ENCODE results near the gene TMEM106C.

Gene TMEM106C

GRCh38 chr12:47930634-47931033 is 32.8 kb upstream of the TMEM106C start:
- WGBS, 2 donors (ENCODE audit: extremely low coverage in 2 of 2, insufficient read length in 2 of 2, insufficient replicate concordance in 1 of 2) = no CpG with 5 or more reads among the region's 5 CpGs
- Histone ChIP-seq H3K9me3 (replicated peaks in 1 of 2; ENCODE audit: control insufficient read depth in 2 of 2, insufficient read depth in 1 of 2, low read depth in 1 of 2, low read length in 2 of 2) (peaks cover 0 to 4% of the 10 kb centered on the region in 2 donors), H4K91ac (ENCODE audit: low read depth, low read length, poor library complexity) (no peak overlapping the region), H4K8ac (ENCODE audit: low read depth, low read length) (no peak overlapping the region), H3K4me2 (ENCODE audit: insufficient read depth, low read length, poor library complexity, severe bottlenecking) (no peak overlapping the region), H3K4ac (ENCODE audit: low read length) (no peak overlapping the region), H2AFZ (ENCODE audit: low read length) (no peak overlapping the region), H3K18ac (ENCODE audit: low read length) (no peak overlapping the region), H3K27me3 (ENCODE audit: control insufficient read depth in 3 of 3, insufficient read depth in 3 of 3, low read depth in 1 of 3, low read length in 3 of 3) (peaks cover 0 to 59% (median 2%) of the 10 kb centered on the region in 3 experiments), H3K36me3 (replicated peaks in 1 of 2; ENCODE audit: control insufficient read depth in 2 of 2, insufficient read depth in 2 of 2, low read length in 2 of 2) (no peaks in the 10 kb centered on the region), H2BK120ac (ENCODE audit: low read depth, low read length) (no peak overlapping the region), H3K27ac (replicated peaks; ENCODE audit: low read length) (no peak overlapping the region), H2BK5ac (ENCODE audit: low read length) (no peak overlapping the region), H3K14ac (ENCODE audit: low read length) (no peak overlapping the region), H3K4me1 (ENCODE audit: control insufficient read depth in 2 of 2, insufficient read depth in 1 of 2, low read depth in 1 of 2, low read length in 2 of 2) (no peaks in the 10 kb centered on the region), H2BK12ac (ENCODE audit: low read length) (no peak overlapping the region), H3K23ac (ENCODE audit: low read depth, low read length, poor library complexity) (no peak overlapping the region), H2BK15ac (ENCODE audit: low read length) (no peak overlapping the region), H3K9ac (ENCODE audit: low read depth, low read length, poor library complexity) (no peak overlapping the region), H2AK5ac (ENCODE audit: low read depth, low read length) (no peak overlapping the region), H3K79me1 (ENCODE audit: low read depth, low read length) (no peaks in the 10 kb centered on the region), H3K4me3 (ENCODE audit: low read length in 2 of 2) (no peak overlapping the region)
- no peak for DNase-seq (ENCODE audit: low spot score)

DNA sequence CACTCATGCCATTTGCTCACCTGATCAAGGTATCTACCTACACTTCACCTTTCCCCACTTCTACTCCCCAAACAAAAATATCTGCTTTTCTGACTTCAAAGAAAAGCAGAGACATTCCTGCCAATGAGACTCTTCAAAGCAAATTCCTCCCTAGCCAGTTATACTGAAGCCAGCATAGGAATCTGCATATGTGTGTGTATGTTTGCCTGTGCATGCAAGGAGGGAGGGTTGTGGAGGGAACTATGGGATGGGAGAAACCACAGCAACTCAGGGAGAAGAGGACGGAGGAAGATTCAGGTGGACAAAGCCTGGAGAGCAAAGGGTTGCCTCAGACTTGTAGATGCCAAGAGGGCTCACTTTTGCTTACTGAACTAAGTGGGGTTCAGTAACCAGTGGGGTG is 32.2 kb upstream of the TMEM106C start:
- H3K27me3 ChIP-seq (ENCODE audit: control insufficient read depth in 3 of 3, insufficient read depth in 3 of 3, low read depth in 1 of 3, low read length in 3 of 3) = peaks cover 0 to 57% (median 2%) of the 10 kb centered on the region in 3 experiments
- H3K9ac ChIP-seq (ENCODE audit: low read depth, low read length, poor library complexity) = no peak overlapping the region
- no peak overlapping the region for H4K91ac ChIP-seq (ENCODE audit: low read depth, low read length, poor library complexity)
- H3K14ac ChIP-seq (ENCODE audit: low read length) = no peak overlapping the region
- no peak overlapping the region for H2AFZ ChIP-seq (ENCODE audit: low read length)
- no peak overlapping the region for H3K4ac ChIP-seq (ENCODE audit: low read length)
- no peak overlapping the region for H3K4me2 ChIP-seq (ENCODE audit: insufficient read depth, low read length, poor library complexity, severe bottlenecking)
- no peaks in the 10 kb centered on the region for H3K4me1 ChIP-seq (ENCODE audit: control insufficient read depth in 2 of 2, insufficient read depth in 1 of 2, low read depth in 1 of 2, low read length in 2 of 2)
- H2BK120ac ChIP-seq (ENCODE audit: low read depth, low read length) = no peak overlapping the region
- no CpG with 5 or more reads among the region's 1 CpG for WGBS, 2 donors (ENCODE audit: extremely low coverage in 2 of 2, insufficient read length in 2 of 2, insufficient replicate concordance in 1 of 2)
- H3K9me3 ChIP-seq (replicated peaks in 1 of 2; ENCODE audit: control insufficient read depth in 2 of 2, insufficient read depth in 1 of 2, low read depth in 1 of 2, low read length in 2 of 2) = peaks cover 0 to 4% of the 10 kb centered on the region in 2 donors
- no peak overlapping the region for H4K8ac ChIP-seq (ENCODE audit: low read depth, low read length)
- no peak overlapping the region for H2BK12ac ChIP-seq (ENCODE audit: low read length)
- no peak overlapping the region for H2BK15ac ChIP-seq (ENCODE audit: low read length)
- DNase-seq (ENCODE audit: low spot score) = no peak
- H2BK5ac ChIP-seq (ENCODE audit: low read length) = no peak overlapping the region
- H3K23ac ChIP-seq (ENCODE audit: low read depth, low read length, poor library complexity) = no peak overlapping the region
- H3K4me3 ChIP-seq (ENCODE audit: low read length in 2 of 2) = no peak overlapping the region
- H3K27ac ChIP-seq (replicated peaks; ENCODE audit: low read length) = no peak overlapping the region
- H3K18ac ChIP-seq (ENCODE audit: low read length) = no peak overlapping the region
- H2AK5ac ChIP-seq (ENCODE audit: low read depth, low read length) = no peak overlapping the region
- no peaks in the 10 kb centered on the region for H3K79me1 ChIP-seq (ENCODE audit: low read depth, low read length)
- H3K36me3 ChIP-seq (replicated peaks in 1 of 2; ENCODE audit: control insufficient read depth in 2 of 2, insufficient read depth in 2 of 2, low read length in 2 of 2) = no peaks in the 10 kb centered on the region

DNA sequence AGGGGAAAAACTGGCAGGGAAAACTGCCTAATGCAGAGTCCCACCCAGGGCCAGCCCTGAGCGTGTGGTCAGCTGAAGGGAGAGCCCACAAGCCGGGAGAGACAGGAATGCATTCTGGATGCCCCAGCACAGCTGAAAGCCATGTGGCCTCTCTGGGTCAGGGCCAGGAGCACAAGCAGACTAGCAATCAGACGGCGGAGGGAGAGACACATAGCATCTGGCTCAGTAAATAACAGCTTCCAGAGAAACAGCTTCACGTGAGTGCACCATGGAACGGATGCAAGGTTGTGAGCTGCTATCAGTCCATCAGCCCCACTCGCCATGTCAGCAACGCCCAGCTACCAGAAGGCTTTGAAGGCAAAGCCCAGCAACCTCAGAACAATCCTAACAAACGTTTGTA is 28.2 kb upstream of the TMEM106C start:
- H3K4me3 ChIP-seq (ENCODE audit: low read length in 2 of 2) = no peak overlapping the region
- peaks cover 0 to 36% (median 2%) of the 10 kb centered on the region in 3 experiments for H3K27me3 ChIP-seq (ENCODE audit: control insufficient read depth in 3 of 3, insufficient read depth in 3 of 3, low read depth in 1 of 3, low read length in 3 of 3)
- no peak overlapping the region for H2AFZ ChIP-seq (ENCODE audit: low read length)
- no peak overlapping the region for H3K14ac ChIP-seq (ENCODE audit: low read length)
- H2BK15ac ChIP-seq (ENCODE audit: low read length) = no peak overlapping the region
- H3K4me1 ChIP-seq (ENCODE audit: control insufficient read depth in 2 of 2, insufficient read depth in 1 of 2, low read depth in 1 of 2, low read length in 2 of 2) = no peaks in the 10 kb centered on the region
- H3K4ac ChIP-seq (ENCODE audit: low read length) = no peak overlapping the region
- H3K23ac ChIP-seq (ENCODE audit: low read depth, low read length, poor library complexity) = peak overlapping the region; percentile 17
- no peak overlapping the region for H2BK5ac ChIP-seq (ENCODE audit: low read length)
- H2BK12ac ChIP-seq (ENCODE audit: low read length) = no peak overlapping the region
- H3K36me3 ChIP-seq (replicated peaks in 1 of 2; ENCODE audit: control insufficient read depth in 2 of 2, insufficient read depth in 2 of 2, low read length in 2 of 2) = no peaks in the 10 kb centered on the region
- H2AK5ac ChIP-seq (ENCODE audit: low read depth, low read length) = no peak overlapping the region
- H3K4me2 ChIP-seq (ENCODE audit: insufficient read depth, low read length, poor library complexity, severe bottlenecking) = no peak overlapping the region
- no peak overlapping the region for H3K27ac ChIP-seq (replicated peaks; ENCODE audit: low read length)
- H3K9ac ChIP-seq (ENCODE audit: low read depth, low read length, poor library complexity) = peak overlapping the region; percentile 7
- no peak overlapping the region for H3K18ac ChIP-seq (ENCODE audit: low read length)
- no peak for DNase-seq (ENCODE audit: low spot score)
- H4K8ac ChIP-seq (ENCODE audit: low read depth, low read length) = peak overlapping the region; percentile 0
- H2BK120ac ChIP-seq (ENCODE audit: low read depth, low read length) = no peak overlapping the region
- WGBS, 2 donors (ENCODE audit: extremely low coverage in 2 of 2, insufficient read length in 2 of 2, insufficient replicate concordance in 1 of 2) = no CpG with 5 or more reads among the region's 9 CpGs
- H3K79me1 ChIP-seq (ENCODE audit: low read depth, low read length) = no peaks in the 10 kb centered on the region
- H4K91ac ChIP-seq (ENCODE audit: low read depth, low read length, poor library complexity) = no peak overlapping the region
- no peaks in the 10 kb centered on the region for H3K9me3 ChIP-seq (replicated peaks in 1 of 2; ENCODE audit: control insufficient read depth in 2 of 2, insufficient read depth in 1 of 2, low read depth in 1 of 2, low read length in 2 of 2)

GRCh38 chr12:47938093-47938492 is 25.3 kb upstream of the TMEM106C start:
- H3K79me1 ChIP-seq (ENCODE audit: low read depth, low read length) = no peaks in the 10 kb centered on the region
- DNase-seq (ENCODE audit: low spot score) = no peak
- no peak overlapping the region for H2AFZ ChIP-seq (ENCODE audit: low read length)
- peaks cover 0 to 6% of the 10 kb centered on the region in 2 donors for H3K4me1 ChIP-seq (ENCODE audit: control insufficient read depth in 2 of 2, insufficient read depth in 1 of 2, low read depth in 1 of 2, low read length in 2 of 2)
- no peaks in the 10 kb centered on the region for H3K9me3 ChIP-seq (replicated peaks in 1 of 2; ENCODE audit: control insufficient read depth in 2 of 2, insufficient read depth in 1 of 2, low read depth in 1 of 2, low read length in 2 of 2)
- no peak overlapping the region for H3K4me3 ChIP-seq (ENCODE audit: low read length in 2 of 2)
- no peak overlapping the region for H3K9ac ChIP-seq (ENCODE audit: low read depth, low read length, poor library complexity)
- no peak overlapping the region for H3K4me2 ChIP-seq (ENCODE audit: insufficient read depth, low read length, poor library complexity, severe bottlenecking)
- H3K27me3 ChIP-seq (ENCODE audit: control insufficient read depth in 3 of 3, insufficient read depth in 3 of 3, low read depth in 1 of 3, low read length in 3 of 3) = peaks cover 0 to 24% (median 4%) of the 10 kb centered on the region in 3 experiments
- H4K8ac ChIP-seq (ENCODE audit: low read depth, low read length) = no peak overlapping the region
- no peak overlapping the region for H3K18ac ChIP-seq (ENCODE audit: low read length)
- no peak overlapping the region for H3K23ac ChIP-seq (ENCODE audit: low read depth, low read length, poor library complexity)
- H2AK5ac ChIP-seq (ENCODE audit: low read depth, low read length) = no peak overlapping the region
- WGBS, 2 donors (ENCODE audit: extremely low coverage in 2 of 2, insufficient read length in 2 of 2, insufficient replicate concordance in 1 of 2) = no CpG with 5 or more reads among the region's 1 CpG
- no peak overlapping the region for H4K91ac ChIP-seq (ENCODE audit: low read depth, low read length, poor library complexity)
- no peak overlapping the region for H2BK120ac ChIP-seq (ENCODE audit: low read depth, low read length)
- H2BK5ac ChIP-seq (ENCODE audit: low read length) = no peak overlapping the region
- H3K36me3 ChIP-seq (replicated peaks in 1 of 2; ENCODE audit: control insufficient read depth in 2 of 2, insufficient read depth in 2 of 2, low read length in 2 of 2) = no peaks in the 10 kb centered on the region
- H2BK12ac ChIP-seq (ENCODE audit: low read length) = no peak overlapping the region
- no peak overlapping the region for H3K4ac ChIP-seq (ENCODE audit: low read length)
- no peak overlapping the region for H3K27ac ChIP-seq (replicated peaks; ENCODE audit: low read length)
- H3K14ac ChIP-seq (ENCODE audit: low read length) = no peak overlapping the region
- H2BK15ac ChIP-seq (ENCODE audit: low read length) = no peak overlapping the region

All from neuronal stem cell (in vitro differentiated cells).